CD4-positive, alpha-beta T cell treated with Interleukin-6 at 100 ng/mL for 8 hours (primary cell): ENCODE data around the gene SLC30A1.
"Not testable (repeated sequence)": the region's sequence is repeated elsewhere in the genome, so short reads cannot be mapped to it uniquely, and the experiment has no call there.

Experiments
- DNase-seq: peaks from one replicate; pipeline ENCODE4 v3.0.0-alpha.2; 2020; ENCODE audit warnings: mixed read lengths, low spot score

SLC30A1 gene

GRCh38 chr1:211583011-211583992 lies 4.3 kb upstream of the SLC30A1 start:
- no peak for DNase-seq

- no peak for DNase-seq
Observed at GRCh38 chr1:211581526-211581925, 2.6 kb upstream of the SLC30A1 start.

- DNase-seq: no peak
Observed at GRCh38 chr1:211580303-211580687, 1.3 kb upstream of the SLC30A1 start.

GRCh38 chr1:211579440-211580302 lies 710 bp upstream of the SLC30A1 start:
- DNase-seq: peak; percentile 76

GRCh38 chr1:211577819-211578639 lies 932 bp downstream of the SLC30A1 start:
- peak; percentile 74 for DNase-seq

- DNase-seq: no peak
Observed at GRCh38 chr1:211577277-211577818, 1.6 kb downstream of the SLC30A1 start.

- no peak for DNase-seq
Observed at GRCh38 chr1:211576717-211577116, 2.2 kb downstream of the SLC30A1 start.

- no peak for DNase-seq
Observed at GRCh38 chr1:211574705-211575104, 4.3 kb downstream of the SLC30A1 start.

GRCh38 chr1:211571998-211572397 lies 7.0 kb downstream of the SLC30A1 start:
- no peak for DNase-seq

GRCh38 chr1:211570378-211570777 lies 8.6 kb downstream of the SLC30A1 start:
- DNase-seq: not testable (repeated sequence)

GRCh38 chr1:211566431-211567025 lies 12.4 kb downstream of the SLC30A1 start:
- DNase-seq: no peak

GRCh38 chr1:211564084-211564483 lies 14.9 kb downstream of the SLC30A1 start:
- DNase-seq: no peak

GRCh38 chr1:211559222-211560010 lies 19.5 kb downstream of the SLC30A1 start:
- DNase-seq: no peak

- no peak for DNase-seq
Observed at GRCh38 chr1:211557894-211558625, 20.9 kb downstream of the SLC30A1 start.

- DNase-seq: no peak
Observed at GRCh38 chr1:211553549-211553948, 25.4 kb downstream of the SLC30A1 start.

GRCh38 chr1:211551638-211552460 lies 27.1 kb downstream of the SLC30A1 start:
- DNase-seq: no peak

GRCh38 chr1:211549092-211549711 lies 29.8 kb downstream of the SLC30A1 start:
- DNase-seq: no peak
